Central memory CD8-positive, alpha-beta T cell (primary cell): ENCODE data around the gene PPP6R2.
"Not testable (repeated sequence)": the region's sequence is repeated elsewhere in the genome, so short reads cannot be mapped to it uniquely, and the experiment has no call there.

Source experiments
- ATAC-seq: fragments of 150-1000 bp; cut with Tn5 transposase; replicated peaks from 2 replicates; pipeline ENCODE4 v1.10.0; 2022; ENCODE audit warnings: mild to moderate bottlenecking, moderate FRiP score, moderate number of reproducible peaks; ENCODE audit not compliant: poor library complexity, severe bottlenecking; ENCODE audit errors: extremely low read depth
- DNase-seq, 2 donors: peaks; one replicate each; pipeline ENCODE4 v3.0.0; 2021; ENCODE audit warnings: low spot score in 2 of 2
- H3K27ac Mint-ChIP-seq: one replicate; pipeline ENCODE4 v1.8.0; 2022; ENCODE audit warnings: low read depth, mild to moderate bottlenecking, moderate library complexity, mixed read lengths
- H3K27me3 Mint-ChIP-seq: one replicate; pipeline ENCODE4 v1.8.0; 2022; ENCODE audit warnings: mixed read lengths
- H3K36me3 Mint-ChIP-seq: one replicate; pipeline ENCODE4 v1.8.0; 2022; ENCODE audit warnings: mild to moderate bottlenecking, moderate library complexity, mixed read lengths; ENCODE audit not compliant: insufficient read depth
- H3K4me1 Mint-ChIP-seq: one replicate; pipeline ENCODE4 v1.8.0; 2022; ENCODE audit warnings: mixed read lengths
- H3K4me3 Mint-ChIP-seq: one replicate; pipeline ENCODE4 v1.8.0; 2022; ENCODE audit warnings: mild to moderate bottlenecking, moderate library complexity, mixed read lengths
- H3K9me3 Mint-ChIP-seq: one replicate; pipeline ENCODE4 v1.8.0; 2022; ENCODE audit warnings: mixed read lengths

The PPP6R2 gene

DNA sequence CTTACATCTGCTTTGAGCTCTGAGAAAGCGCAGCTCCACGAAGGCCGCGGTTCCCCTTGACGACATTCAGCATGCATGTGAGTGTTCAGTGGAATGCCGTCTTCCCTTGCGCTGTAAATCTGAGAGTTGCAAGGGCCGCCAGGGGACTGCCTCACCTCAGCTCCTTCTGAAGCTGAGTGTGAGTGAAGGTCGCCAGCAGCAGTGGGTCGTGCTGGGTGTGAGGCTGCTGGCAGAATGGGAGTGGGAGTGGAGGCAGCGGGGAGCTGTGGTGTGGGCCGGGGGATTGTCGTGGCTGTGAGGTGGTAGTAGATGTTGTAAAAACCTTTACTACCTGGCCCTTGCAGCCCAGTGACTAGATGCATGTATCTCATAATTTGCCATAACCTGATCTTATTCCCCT, 65.2 kb downstream of the PPP6R2 start:
- ATAC-seq (no peak), DNase-seq (no peak)
- H3K36me3 Mint-ChIP-seq: peaks cover 30% of the 10 kb centered on the region
- H3K4me3 Mint-ChIP-seq: no peak overlapping the region
- H3K27ac Mint-ChIP-seq: no peak overlapping the region
- peaks cover 11% of the 10 kb centered on the region for H3K4me1 Mint-ChIP-seq
- no peaks in the 10 kb centered on the region for H3K9me3 Mint-ChIP-seq
- no peaks in the 10 kb centered on the region for H3K27me3 Mint-ChIP-seq

DNA sequence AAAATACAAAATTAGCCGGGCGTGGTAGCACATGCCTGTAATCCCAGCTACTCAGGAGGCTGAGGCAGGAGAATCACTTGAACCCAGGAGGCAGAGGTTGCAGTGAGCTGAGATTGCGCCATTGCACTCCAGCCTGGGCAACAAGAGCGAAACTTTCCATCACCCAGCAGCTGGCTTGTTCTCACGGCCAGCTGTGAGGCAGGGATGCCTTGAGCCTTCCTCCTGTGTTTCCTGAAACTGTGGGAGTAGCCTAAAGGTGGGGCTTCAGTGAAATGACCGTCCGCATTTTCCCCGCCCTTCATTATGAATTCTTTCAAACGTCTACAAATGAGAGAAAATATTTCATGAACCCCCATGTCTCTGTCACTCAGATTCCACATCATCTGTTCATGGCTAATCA, 65.8 kb downstream of the PPP6R2 start:
- ATAC-seq, H3K27me3 Mint-ChIP-seq, DNase-seq, H3K27ac Mint-ChIP-seq, H3K4me3 Mint-ChIP-seq, H3K4me1 Mint-ChIP-seq, H3K9me3 Mint-ChIP-seq: not testable (repeated sequence)
- H3K36me3 Mint-ChIP-seq: peaks cover 27% of the 10 kb centered on the region

DNA sequence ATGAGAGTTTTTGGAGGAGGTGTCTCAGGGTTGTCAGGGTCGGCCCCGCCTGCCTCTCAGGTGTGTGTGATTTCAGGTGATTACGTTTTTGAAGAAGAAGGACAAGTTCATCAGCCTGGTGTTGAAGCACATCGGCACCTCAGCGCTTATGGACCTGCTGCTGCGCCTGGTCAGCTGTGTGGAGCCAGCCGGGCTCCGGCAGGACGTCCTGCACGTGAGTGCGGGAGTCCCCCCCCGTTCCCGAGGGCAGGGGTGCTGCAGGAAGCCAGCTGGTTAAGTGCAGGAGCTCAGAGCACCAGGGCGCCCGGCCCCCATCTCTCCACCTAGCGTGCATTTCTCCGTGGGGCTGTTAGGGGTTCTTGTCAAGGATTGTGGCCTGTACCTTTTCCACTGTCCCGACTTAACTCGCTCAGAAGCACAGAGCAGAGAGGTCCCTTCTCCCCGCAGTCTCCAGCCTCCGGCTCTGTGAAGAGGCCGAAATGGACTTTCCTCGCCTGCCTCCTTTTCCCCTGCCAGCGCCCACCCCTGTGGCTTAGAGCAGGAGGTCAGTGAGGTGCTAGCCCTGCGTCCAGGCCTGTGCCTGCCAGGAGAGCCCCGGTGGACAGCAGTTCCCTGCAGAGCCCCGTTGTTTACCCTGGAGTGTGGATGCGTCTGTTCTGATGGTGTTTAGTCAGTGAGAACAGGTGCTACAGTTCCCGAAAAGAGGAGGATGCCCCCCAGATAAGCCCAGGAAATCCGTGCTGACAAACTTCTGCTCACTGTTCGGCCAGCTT, 71.5 kb downstream of the PPP6R2 start:
- Mint-ChIP-seq H3K27ac (no peak overlapping the region), H3K9me3 (no peaks in the 10 kb centered on the region), H3K36me3 (peaks cover 35% of the 10 kb centered on the region), H3K27me3 (no peaks in the 10 kb centered on the region), H3K4me1 (no peaks in the 10 kb centered on the region), H3K4me3 (no peak overlapping the region)
- ATAC-seq: no peak
- no peak for DNase-seq

DNA sequence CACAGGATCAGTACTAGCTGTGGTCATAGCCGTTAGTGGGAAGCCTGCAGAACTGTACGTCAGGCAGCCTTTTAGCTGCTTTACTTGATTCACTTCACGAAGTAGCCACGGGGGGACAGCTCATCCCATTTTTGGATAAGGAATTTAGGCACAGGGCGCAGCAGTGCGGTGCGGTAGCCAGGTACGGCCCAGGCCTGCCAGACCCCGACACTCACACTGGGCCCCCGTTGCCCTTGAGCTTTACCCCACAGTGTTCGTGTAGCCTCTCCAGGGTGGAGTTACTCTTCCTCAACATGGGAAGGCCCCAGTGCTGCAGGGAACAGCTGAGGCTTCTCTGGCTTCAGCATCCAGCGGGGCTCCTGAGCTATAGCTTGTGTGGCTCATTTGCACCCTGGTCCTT, 72.3 kb downstream of the PPP6R2 start:
- Mint-ChIP-seq H3K27ac (no peak overlapping the region), H3K27me3 (no peaks in the 10 kb centered on the region), H3K4me1 (no peaks in the 10 kb centered on the region), H3K9me3 (no peaks in the 10 kb centered on the region), H3K36me3 (peaks cover 32% of the 10 kb centered on the region), H3K4me3 (no peak overlapping the region)
- ATAC-seq (no peak), DNase-seq (no peak)

DNA sequence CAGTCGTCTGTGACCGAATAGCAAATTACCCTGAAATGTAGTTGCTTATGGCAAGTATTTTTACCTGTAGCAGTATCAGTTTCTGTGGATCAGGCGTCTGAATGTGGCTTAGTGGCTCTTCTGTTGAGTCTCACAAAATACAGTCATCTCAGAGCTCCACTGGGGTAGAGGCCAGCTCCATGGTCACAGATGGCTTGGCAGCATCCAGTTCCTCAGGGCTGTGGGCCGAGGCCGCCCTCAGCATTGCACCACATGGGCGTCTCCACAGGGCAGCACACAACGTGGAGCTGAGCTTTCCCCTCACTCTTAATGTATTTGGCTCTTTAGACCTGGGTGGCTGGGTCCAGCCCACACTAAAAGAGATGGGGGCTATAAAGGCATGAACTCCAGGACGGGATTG, 73.9 kb downstream of the PPP6R2 start:
- Mint-ChIP-seq H3K36me3 (peaks cover 37% of the 10 kb centered on the region), H3K4me1 (no peaks in the 10 kb centered on the region), H3K27ac (no peak overlapping the region), H3K9me3 (no peaks in the 10 kb centered on the region), H3K4me3 (no peak overlapping the region), H3K27me3 (no peaks in the 10 kb centered on the region)
- DNase-seq (no peak), ATAC-seq (no peak)

DNA sequence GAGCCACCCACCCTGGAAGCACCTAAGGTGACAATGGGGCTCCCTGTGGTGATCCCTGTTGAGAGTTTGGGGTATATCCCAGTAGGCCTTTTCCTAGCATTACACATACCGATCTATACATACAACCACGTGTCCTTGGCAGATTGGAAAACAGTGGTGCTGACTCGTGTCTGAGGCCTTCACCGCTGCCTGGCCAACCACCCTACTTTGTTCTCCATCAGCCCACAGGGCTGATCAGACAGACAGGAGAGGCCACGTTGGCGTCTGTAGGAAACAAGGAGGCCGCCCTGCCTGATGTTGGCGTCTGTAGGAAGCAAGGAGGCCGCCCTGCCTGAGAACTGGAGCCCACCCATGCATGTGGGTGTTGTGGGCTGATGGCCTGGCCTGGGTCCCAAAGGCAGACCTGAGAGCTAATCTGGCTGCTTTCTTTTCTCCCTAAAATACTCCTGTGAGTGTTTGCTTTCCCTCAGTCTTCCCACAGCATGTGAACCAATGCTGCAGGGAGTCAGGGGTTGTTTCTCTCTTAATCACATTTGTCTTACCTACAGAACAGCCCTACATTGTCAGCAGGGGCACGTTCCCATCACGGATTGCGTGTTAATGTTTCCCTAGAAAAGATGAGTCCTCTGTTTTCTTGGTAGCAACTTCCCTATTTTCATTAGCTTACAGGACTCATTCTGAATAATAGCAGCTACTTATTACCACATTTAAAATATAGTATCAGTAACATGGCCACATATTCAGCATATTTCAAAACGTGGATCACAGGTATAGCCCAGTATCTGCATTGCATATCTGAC, 74.5 kb downstream of the PPP6R2 start:
- Mint-ChIP-seq H3K27ac (no peak overlapping the region), H3K27me3 (no peaks in the 10 kb centered on the region), H3K4me1 (no peaks in the 10 kb centered on the region), H3K4me3 (no peak overlapping the region), H3K9me3 (no peaks in the 10 kb centered on the region), H3K36me3 (peaks cover 37% of the 10 kb centered on the region)
- DNase-seq (no peak), ATAC-seq (no peak)

DNA sequence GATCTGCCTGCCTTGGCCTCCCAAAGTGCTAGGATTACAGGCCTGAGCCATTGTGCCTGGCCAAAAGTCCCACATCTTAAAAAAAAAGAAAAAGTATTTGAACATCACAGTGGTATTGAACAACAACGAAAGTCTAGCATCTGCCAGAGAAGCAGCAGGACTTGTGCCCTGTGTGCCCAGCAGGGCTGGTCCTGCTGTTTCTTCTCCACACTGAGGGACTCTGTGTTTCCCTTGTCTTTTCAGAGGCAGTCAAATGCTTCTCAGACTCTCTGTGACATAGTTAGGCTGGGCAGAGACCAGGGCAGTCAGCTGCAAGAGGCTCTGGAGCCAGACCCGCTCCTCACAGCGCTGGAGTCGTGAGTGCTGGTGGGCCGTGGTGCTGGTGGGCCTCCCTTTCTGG, 75.5 kb downstream of the PPP6R2 start:
- DNase-seq: no peak
- no peak overlapping the region for H3K4me3 Mint-ChIP-seq
- H3K27ac Mint-ChIP-seq: no peak overlapping the region
- peaks cover 41% of the 10 kb centered on the region for H3K36me3 Mint-ChIP-seq
- ATAC-seq: no peak
- no peaks in the 10 kb centered on the region for H3K4me1 Mint-ChIP-seq
- H3K27me3 Mint-ChIP-seq: no peaks in the 10 kb centered on the region
- no peaks in the 10 kb centered on the region for H3K9me3 Mint-ChIP-seq

DNA sequence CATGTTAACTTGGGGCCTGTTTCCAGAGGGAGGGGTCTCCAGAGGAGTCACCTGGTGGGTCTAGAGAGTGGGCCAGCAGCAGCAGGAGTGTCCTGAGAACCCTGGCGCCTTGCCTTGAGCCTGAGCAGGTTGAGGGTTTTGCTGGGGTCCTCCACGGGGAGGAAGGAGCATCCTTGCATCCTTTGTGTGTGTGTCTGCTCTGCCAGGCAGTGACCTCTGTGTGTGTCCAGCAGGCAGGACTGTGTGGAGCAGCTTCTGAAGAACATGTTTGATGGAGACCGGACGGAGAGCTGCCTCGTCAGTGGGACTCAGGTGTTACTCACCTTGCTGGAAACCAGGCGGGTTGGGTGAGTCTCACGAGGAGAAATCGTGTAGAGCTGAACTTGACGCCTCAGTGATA, 76.0 kb downstream of the PPP6R2 start:
- Mint-ChIP-seq H3K4me3 (no peak overlapping the region), H3K4me1 (no peaks in the 10 kb centered on the region), H3K36me3 (peaks cover 45% of the 10 kb centered on the region), H3K27me3 (no peaks in the 10 kb centered on the region), H3K9me3 (no peaks in the 10 kb centered on the region), H3K27ac (no peak overlapping the region)
- ATAC-seq (no peak), DNase-seq (no peak)

DNA sequence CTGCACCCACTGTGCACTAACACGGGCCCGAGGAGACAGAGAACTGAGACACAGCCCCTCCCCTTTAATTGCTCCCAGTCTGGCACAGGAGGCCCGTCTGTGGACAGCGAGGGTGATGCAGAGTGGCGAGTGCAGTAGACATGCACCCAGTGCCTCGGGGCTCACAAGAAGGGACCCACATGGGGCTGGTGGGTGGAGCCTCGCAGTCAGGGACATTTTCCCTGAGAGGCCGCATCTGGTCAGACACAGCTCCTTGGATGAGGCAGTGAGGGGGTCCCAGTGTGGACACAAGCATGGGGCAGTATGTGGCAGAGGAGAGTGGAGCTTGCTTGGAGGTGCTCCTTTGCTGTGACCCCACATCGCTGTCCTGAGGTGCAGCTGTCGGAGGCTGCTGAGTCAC, 76.9 kb downstream of the PPP6R2 start:
- ATAC-seq: no peak
- Mint-ChIP-seq H3K4me1 (no peaks in the 10 kb centered on the region), H3K27ac (no peak overlapping the region)

DNA sequence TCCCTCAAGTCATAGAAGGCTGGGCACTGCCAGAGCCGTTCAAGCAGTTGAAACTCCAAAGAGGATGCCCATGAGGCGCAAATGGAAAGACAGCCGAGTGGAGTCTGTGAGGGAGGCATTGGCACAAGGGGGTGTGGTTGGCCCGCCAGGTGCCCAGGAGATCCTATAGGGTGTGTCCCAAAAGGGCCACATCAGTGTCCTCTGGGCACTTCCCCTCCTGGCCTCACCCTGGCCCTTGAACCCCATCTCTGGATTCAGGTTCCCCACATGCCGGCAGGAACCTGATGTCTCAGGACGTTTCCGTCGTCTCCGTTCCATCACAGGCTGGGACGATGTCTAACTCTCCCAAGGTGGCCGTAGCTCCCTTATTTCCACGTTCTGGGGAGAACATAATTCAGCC, 77.5 kb downstream of the PPP6R2 start:
- Mint-ChIP-seq H3K27me3 (no peaks in the 10 kb centered on the region), H3K9me3 (no peaks in the 10 kb centered on the region), H3K4me1 (no peaks in the 10 kb centered on the region), H3K36me3 (peaks cover 48% of the 10 kb centered on the region), H3K27ac (no peak overlapping the region), H3K4me3 (no peak overlapping the region)
- DNase-seq (no peak), ATAC-seq (no peak)

More for the DNA sequence above, 76.9 kb downstream of the PPP6R2 start:
- H3K4me3 Mint-ChIP-seq: no peak overlapping the region
- peaks cover 50% of the 10 kb centered on the region for H3K36me3 Mint-ChIP-seq
- H3K27me3 Mint-ChIP-seq: no peaks in the 10 kb centered on the region
- no peak for DNase-seq
- no peaks in the 10 kb centered on the region for H3K9me3 Mint-ChIP-seq

DNA sequence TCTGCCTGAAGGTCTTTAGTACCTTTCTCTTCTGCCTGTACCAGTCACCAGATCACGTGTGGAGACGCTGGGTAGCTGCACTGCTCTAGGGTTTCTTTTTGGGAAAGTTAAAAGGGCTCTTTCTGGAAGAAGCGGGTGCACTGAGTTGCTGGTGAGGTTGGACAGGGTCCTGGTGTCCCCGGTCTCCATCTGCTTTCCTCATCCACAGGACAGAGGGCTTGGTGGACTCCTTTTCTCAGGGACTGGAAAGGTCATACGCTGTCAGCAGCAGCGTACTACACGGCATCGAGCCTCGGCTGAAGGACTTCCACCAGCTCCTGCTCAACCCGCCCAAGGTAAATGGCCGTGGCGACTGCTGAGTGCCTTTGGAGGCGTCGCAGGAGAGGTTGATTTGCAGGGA, 78.9 kb downstream of the PPP6R2 start:
- Mint-ChIP-seq H3K4me3 (no peak overlapping the region), H3K9me3 (no peaks in the 10 kb centered on the region), H3K4me1 (no peaks in the 10 kb centered on the region), H3K27ac (no peak overlapping the region), H3K36me3 (peaks cover 51% of the 10 kb centered on the region), H3K27me3 (no peaks in the 10 kb centered on the region)
- ATAC-seq: no peak
- DNase-seq: no peak

DNA sequence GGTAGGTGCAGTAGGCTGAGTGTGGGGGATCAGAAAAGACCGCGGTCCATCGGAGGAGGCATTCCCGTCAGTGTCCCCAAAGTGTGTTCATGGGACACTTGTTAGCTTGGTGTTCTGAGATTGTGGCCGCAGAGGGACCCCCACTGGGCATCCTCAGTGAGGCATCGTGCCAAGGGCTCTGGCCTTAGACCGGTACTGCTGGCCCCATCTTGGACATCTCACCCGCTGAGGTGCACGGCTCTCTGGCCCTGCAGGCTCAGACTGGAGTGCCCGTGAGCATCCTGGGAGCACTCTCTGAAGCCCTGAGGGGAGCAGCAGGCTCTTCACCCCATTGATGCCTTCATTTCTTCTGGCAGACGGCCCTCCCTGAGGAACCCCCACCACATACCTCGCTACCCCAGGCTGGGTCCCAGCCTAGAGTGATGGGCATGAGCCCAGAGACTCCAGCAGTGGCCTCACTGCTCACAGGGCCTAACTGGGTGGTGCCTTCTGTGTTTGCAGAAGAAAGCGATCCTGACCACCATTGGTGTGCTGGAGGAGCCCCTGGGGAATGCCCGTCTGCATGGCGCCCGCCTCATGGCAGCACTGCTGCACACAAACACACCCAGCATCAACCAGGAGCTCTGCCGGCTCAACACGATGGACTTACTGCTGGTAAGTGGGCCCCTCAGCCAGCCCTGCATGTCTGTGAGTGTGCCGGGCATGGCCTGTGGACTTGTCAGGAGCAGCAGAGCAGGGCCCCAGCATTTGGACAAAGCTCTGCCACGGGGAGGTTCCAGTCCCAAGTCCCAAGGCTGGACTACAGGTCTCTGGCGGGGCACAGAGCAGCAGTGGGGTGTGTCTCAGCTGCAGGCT, 80.1 kb downstream of the PPP6R2 start:
- ATAC-seq (no peak), DNase-seq (no peak)
- Mint-ChIP-seq H3K4me3 (no peak overlapping the region), H3K36me3 (peaks cover 54% of the 10 kb centered on the region), H3K27ac (no peak overlapping the region), H3K9me3 (no peaks in the 10 kb centered on the region), H3K27me3 (no peaks in the 10 kb centered on the region), H3K4me1 (no peaks in the 10 kb centered on the region)
